Tibial nerve (tissue), 4 donors: ENCODE results near the gene LLGL1. TPM values are rescaled to one million over a fixed set of nuclear protein-coding genes. Genes with fewer than 3 reads are reported as not detected.
A peak's percentile ranks its signal among the peaks of the same experiment; 100 is the strongest.

ENCODE experiments used
- DNase-seq, 2 donors: peaks; one replicate each; pipeline ENCODE4 v3.0.0-alpha.2; 2019; ENCODE audit warnings: low spot score in 2 of 2
- H3K27ac ChIP-seq, 4 donors: fragments of 200-600 bp; sonication (generic) in 3 of 4; one replicate each; pipeline ENCODE4 v1.5.1; 2017 to 2019; ENCODE audit warnings: mild to moderate bottlenecking in 1 of 4
- H3K27me3 ChIP-seq, 2 donors: fragments of 200-600 bp; sonication (generic) in 1 of 2; one replicate each; pipeline versions ENCODE4 v1.5.1 to v1.6.0; 2017 to 2019
- H3K36me3 ChIP-seq, 3 donors: fragments of 200-600 bp; sonication (generic); one replicate each; pipeline ENCODE4 v1.5.1; 2018 to 2019
- H3K4me1 ChIP-seq, 4 donors: fragments of 200-600 bp; sonication (generic) in 3 of 4; one replicate each; pipeline ENCODE4 v1.5.1; 2017 to 2019
- H3K4me3 ChIP-seq, 4 donors: fragments of 200-600 bp; sonication (generic) in 3 of 4; one replicate each; pipeline ENCODE4 v1.5.1; 2017 to 2019; ENCODE audit warnings: mild to moderate bottlenecking in 1 of 4, moderate library complexity in 1 of 4
- H3K9me3 ChIP-seq, 4 donors: fragments of 200-600 bp; sonication (generic) in 3 of 4; one replicate each; pipeline ENCODE4 v1.5.1; 2017 to 2019
- EP300 ChIP-seq, 2 donors: sonication (generic); formaldehyde crosslinking; IDR thresholded peaks; one replicate each; pipeline ENCODE4 v1.6.1; 2017; ENCODE audit warnings: antibody characterized with exemption in 2 of 2, mild to moderate bottlenecking in 1 of 2
- POLR2A ChIP-seq, 2 donors: fragments of 450-650 bp; IDR thresholded peaks; one replicate each; pipeline ENCODE4 v1.6.1; 2017; ENCODE audit warnings: antibody characterized with exemption in 2 of 2, mild to moderate bottlenecking in 2 of 2, moderate library complexity in 2 of 2
- WGBS, 2 donors: methylation state at CpG; one replicate each; pipeline ENCODE4 v1.1.5; 2018; 5-methylcytosine and 5-hydroxymethylcytosine counted together
- total RNA-seq, 4 donors: library from RNA; depleted of rRNA; stranded (reverse); fragments of >200 nt; gene quantifications; one replicate each; pipeline ENCODE4 v1.1.0, GENCODE V29; 2016
- TF ChIP-seq, protein P1 (sequence below), 5 experiments: fragments of 200-600 bp in 3 of 5; fragments of 450-650 bp in 2 of 5; sonication (generic) in 3 of 5; IDR thresholded peaks; one replicate each; pipeline ENCODE4 v1.5.1; 2016 to 2019; ENCODE audit warnings: antibody characterized with exemption in 5 of 5, mild to moderate bottlenecking in 3 of 5, moderate library complexity in 2 of 5

The LLGL1 gene
- total RNA-seq, 4 donors from 2014 or later: 20.9 to 30.2 (median 27.9) TPM

DNA sequence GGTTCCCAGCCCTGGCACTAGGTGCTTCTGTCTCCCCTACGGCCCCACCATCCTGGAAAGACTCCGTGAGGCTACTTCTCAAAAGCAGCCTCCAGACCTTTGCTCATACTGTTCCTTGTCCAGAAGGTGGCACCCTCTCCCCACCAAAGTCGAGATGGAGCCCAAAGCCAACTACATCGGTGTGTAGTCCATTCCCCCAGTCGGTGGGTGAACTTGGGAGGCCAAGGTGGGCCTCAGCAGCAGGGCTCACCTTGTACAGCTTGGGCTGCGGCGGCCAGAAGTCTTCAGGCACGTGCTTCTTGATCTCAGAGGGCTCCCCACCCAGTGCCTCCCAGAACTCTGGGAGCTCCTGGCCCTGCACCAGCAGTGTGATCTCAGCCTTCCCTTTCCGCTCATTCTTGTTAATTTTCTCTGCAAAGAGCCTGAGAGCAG, 22.9 kb downstream of the LLGL1 start:
- H3K4me1 ChIP-seq: peaks cover 0 to 27% (median 0%) of the 10 kb centered on the region in 4 donors
- no peak for TF ChIP-seq POLR2A (IDR thresholded peaks at IDR 0.05)
- TF ChIP-seq, protein P1, sequence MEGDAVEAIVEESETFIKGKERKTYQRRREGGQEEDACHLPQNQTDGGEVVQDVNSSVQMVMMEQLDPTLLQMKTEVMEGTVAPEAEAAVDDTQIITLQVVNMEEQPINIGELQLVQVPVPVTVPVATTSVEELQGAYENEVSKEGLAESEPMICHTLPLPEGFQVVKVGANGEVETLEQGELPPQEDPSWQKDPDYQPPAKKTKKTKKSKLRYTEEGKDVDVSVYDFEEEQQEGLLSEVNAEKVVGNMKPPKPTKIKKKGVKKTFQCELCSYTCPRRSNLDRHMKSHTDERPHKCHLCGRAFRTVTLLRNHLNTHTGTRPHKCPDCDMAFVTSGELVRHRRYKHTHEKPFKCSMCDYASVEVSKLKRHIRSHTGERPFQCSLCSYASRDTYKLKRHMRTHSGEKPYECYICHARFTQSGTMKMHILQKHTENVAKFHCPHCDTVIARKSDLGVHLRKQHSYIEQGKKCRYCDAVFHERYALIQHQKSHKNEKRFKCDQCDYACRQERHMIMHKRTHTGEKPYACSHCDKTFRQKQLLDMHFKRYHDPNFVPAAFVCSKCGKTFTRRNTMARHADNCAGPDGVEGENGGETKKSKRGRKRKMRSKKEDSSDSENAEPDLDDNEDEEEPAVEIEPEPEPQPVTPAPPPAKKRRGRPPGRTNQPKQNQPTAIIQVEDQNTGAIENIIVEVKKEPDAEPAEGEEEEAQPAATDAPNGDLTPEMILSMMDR (IDR thresholded peaks at IDR 0.05): peak; percentile 45 to 77 (median 59)
- peak in 1 of 2 donors; percentile 29 for TF ChIP-seq EP300 (IDR thresholded peaks at IDR 0.05)
- H3K36me3 ChIP-seq: peaks cover 0 to 100% (median 33%) of the 10 kb centered on the region in 3 donors
- DNase-seq: peak in 1 of 2 donors; percentile 49
- H3K9me3 ChIP-seq: no peaks in the 10 kb centered on the region
- H3K27ac ChIP-seq: peak overlapping the region in 2 of 4 donors; percentile 29 to 62
- WGBS, 2 donors: 29% methylated on average over 9 of the region's 9 CpGs
- H3K27me3 ChIP-seq: no peaks in the 10 kb centered on the region
- no peak overlapping the region for H3K4me3 ChIP-seq

DNA sequence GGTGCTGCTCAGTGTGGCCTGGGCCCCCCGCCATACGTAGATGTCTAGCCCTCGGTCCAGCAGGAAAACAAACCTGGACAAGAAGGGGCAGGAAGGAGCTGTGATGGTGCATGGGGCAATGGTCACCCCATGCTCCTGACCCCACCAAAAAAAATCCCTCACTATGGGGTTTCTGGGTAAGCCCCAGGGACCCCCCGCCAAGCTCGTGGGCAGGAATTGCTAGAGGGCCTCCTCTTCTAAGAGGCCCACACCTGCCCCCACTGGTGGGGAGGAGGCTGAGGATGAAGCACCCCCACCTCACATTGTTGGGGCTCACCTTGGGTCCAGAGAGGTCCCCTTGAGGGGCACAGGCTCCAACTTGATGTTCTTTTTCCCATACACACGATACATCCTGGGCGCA, 23.4 kb downstream of the LLGL1 start:
- no peak for DNase-seq
- 83 to 89% methylated on average over 7 of the region's 7 CpGs for WGBS, 2 donors
- no peaks in the 10 kb centered on the region for H3K27me3 ChIP-seq
- H3K9me3 ChIP-seq: no peaks in the 10 kb centered on the region
- H3K4me3 ChIP-seq: no peak overlapping the region
- H3K4me1 ChIP-seq: peaks cover 0 to 27% (median 0%) of the 10 kb centered on the region in 4 donors
- H3K36me3 ChIP-seq: peaks cover 0 to 100% (median 38%) of the 10 kb centered on the region in 3 donors
- no peak for TF ChIP-seq POLR2A (IDR thresholded peaks at IDR 0.05)
- no peak for TF ChIP-seq EP300 (IDR thresholded peaks at IDR 0.05)
- TF ChIP-seq, protein P1 (IDR thresholded peaks at IDR 0.05): no peak
- H3K27ac ChIP-seq: peak overlapping the region in 2 of 4 donors; percentile 29 to 62

DNA sequence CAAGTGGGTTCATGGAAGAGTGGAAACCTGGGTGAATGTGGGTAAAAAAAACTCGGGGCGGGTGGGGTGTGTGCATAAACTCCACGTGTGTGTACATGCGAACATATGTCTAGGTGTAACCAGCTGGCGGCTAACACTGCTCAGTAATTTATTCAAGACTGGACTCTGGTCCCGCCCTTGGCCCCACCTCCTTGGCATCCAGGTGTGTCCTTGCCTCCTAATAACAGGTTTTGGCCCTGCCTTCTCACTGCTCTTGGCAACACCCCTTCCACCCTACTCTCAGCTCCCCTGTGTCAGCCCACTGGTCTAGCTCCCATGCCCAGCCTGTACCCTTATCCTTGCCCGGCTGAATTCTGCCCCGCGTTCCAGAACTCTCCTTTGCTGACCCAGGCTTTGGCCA, 24.8 kb downstream of the LLGL1 start:
- H3K4me1 ChIP-seq: peaks cover 0 to 27% (median 0%) of the 10 kb centered on the region in 4 donors
- WGBS, 2 donors: 84 to 86% methylated on average over 9 of the region's 9 CpGs
- TF ChIP-seq POLR2A (IDR thresholded peaks at IDR 0.05) (no peak), EP300 (IDR thresholded peaks at IDR 0.05) (no peak)
- TF ChIP-seq, protein P1 (IDR thresholded peaks at IDR 0.05): no peak
- no peak overlapping the region for H3K27ac ChIP-seq
- no peaks in the 10 kb centered on the region for H3K27me3 ChIP-seq
- DNase-seq: no peak
- H3K36me3 ChIP-seq: peaks cover 0 to 100% (median 49%) of the 10 kb centered on the region in 3 donors
- no peaks in the 10 kb centered on the region for H3K9me3 ChIP-seq
- H3K4me3 ChIP-seq: no peak overlapping the region

DNA sequence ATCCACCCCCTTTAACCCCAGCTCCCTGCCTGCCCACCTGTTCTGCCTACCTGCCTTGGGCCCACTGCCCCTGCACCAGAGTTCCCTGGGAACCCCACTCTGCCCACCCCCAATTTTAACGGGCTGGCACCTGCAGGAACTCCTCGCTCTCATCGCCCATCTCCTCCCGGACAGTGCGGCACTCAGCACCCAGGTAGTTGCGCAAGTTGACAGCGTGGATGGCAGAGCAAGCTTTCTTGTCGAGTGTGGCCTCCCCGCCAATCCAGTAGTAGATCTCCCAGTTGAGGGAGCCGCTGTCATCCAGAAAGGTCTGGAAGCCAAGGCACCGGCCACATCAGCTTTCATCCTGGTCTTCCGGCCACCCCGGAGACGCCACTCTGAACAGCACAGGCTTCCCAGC, 25.3 kb downstream of the LLGL1 start:
- peaks cover 0 to 28% (median 0%) of the 10 kb centered on the region in 4 donors for H3K4me1 ChIP-seq
- WGBS, 2 donors: 90 to 94% methylated on average over 14 of the region's 14 CpGs
- no peaks in the 10 kb centered on the region for H3K9me3 ChIP-seq
- H3K27me3 ChIP-seq: no peaks in the 10 kb centered on the region
- no peak for DNase-seq
- no peak overlapping the region for H3K4me3 ChIP-seq
- TF ChIP-seq, protein P1 (IDR thresholded peaks at IDR 0.05): no peak
- TF ChIP-seq POLR2A (IDR thresholded peaks at IDR 0.05) (no peak), EP300 (IDR thresholded peaks at IDR 0.05) (no peak)
- H3K27ac ChIP-seq: no peak overlapping the region
- peaks cover 0 to 100% (median 47%) of the 10 kb centered on the region in 3 donors for H3K36me3 ChIP-seq

DNA sequence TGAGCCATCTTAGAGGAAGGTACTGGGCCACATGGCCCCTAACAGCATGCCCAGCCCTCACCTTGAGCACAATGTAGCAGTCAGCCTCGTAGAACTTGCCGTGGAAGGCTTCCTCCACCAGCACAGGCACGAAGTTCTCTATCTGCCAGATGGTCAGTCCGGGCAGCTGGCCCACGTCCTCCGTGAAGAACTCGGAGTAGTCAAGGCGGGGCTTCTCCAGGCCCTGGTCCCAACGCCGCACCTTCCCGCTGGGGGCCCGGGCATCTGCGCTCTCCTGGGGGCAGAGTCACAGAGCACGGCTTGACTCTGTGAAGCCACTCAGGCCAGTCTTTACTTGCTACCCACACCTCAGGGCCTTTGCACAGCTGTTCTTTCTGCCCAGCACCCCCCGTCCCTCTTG, 25.8 kb downstream of the LLGL1 start:
- Histone ChIP-seq H3K4me3 (no peak overlapping the region), H3K4me1 (peaks cover 0 to 33% (median 0%) of the 10 kb centered on the region in 4 donors), H3K9me3 (no peaks in the 10 kb centered on the region), H3K27ac (no peak overlapping the region), H3K27me3 (no peaks in the 10 kb centered on the region), H3K36me3 (peaks cover 0 to 100% (median 42%) of the 10 kb centered on the region in 3 donors)
- TF ChIP-seq POLR2A (IDR thresholded peaks at IDR 0.05) (no peak), EP300 (IDR thresholded peaks at IDR 0.05) (no peak)
- TF ChIP-seq, protein P1 (IDR thresholded peaks at IDR 0.05): no peak
- 77 to 80% methylated on average over 13 to 15 of the region's 15 CpGs for WGBS, 2 donors
- DNase-seq: no peak
